Activated CD4-positive, alpha-beta T cell treated with anti-CD3 and anti-CD28 coated beads, Interleukin-2, amount 50 U/mL, for 16 hours (primary cell): ENCODE measurements around the gene SBDS.
A peak's percentile ranks its signal among the peaks of the same experiment; 100 is the strongest.
"Not testable (repeated sequence)": the region's sequence is repeated elsewhere in the genome, so short reads cannot be mapped to it uniquely, and the experiment has no call there.

Experiments
- DNase-seq: peaks from one replicate; pipeline ENCODE4 v3.0.0-alpha.2; 2020

Gene SBDS

DNA sequence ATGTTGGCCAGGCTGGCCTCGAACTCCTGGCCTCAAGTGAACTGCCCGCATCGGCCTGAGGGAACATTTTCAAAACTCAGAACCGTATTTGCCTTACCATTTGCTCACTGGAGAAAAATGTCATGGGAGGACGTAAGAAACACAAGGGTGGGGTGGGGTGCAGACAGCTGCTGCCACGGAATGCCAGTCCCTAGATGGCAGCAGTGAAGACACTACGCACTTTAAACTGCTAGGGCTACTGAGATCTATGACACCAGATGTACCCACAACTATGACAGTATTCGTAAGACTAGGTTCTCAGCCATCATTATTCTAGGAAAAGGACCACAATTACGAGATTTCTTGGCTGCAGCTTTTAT, 716 bp downstream of the SBDS start:
- peak; percentile 66 for DNase-seq

DNA sequence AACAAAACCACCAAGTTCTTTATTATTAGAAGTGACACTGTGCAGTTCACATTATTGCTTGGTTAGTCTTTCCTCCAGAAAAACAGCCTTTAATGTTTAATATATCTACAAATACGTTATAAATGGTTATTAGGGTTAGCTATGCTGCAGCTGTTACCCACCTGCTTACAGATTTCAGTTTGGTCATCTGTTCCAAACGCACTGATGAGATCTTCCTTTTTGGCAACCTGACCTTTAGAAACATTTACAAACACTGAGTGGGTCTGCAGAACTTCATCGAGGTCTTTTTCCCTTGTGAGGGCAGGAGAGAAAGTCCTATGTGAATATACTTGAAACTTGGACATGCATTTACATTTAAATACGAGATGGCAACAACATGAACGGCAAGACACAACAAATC, 1.3 kb downstream of the SBDS start:
- DNase-seq, result not testable (repeated sequence)

DNA sequence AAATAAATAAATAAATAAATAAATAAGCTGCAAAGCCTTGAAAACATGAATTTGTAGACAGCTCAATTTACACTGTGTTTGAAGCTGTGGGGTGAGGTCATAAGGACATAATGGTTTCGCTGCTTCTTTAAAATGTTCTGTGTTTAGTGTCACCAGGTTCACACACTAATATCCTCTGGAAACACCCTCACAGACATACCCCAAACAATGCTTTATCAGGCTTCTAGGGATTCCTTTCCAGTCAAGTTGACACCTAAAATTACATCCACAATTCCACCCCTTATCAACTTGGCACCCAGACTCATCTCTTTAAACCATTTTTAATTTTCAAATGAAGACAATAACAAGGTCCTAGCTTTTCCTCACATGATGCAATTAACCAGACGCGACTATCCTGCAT, 5.8 kb downstream of the SBDS start:
- DNase-seq, result not testable (repeated sequence)

DNA sequence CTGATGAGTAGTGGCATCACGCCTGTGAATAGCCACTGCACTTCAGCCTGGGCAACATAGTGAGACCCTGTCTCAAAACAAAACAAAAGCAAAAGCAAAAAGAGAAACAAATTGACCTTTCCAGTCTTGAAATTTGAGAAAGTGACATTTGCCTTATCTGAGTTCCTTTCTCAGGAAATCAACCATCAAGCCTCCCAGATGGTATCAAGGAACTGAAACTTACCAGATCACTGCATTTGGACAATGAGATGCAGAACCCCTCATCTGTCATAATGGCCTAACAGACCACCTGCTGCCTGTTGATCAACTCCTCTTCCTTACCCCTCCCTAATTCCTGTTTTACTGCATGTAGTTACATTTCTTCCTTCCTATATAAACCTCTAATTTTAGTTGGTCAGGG, 15.1 kb downstream of the SBDS start:
- not testable (repeated sequence) for DNase-seq

DNA sequence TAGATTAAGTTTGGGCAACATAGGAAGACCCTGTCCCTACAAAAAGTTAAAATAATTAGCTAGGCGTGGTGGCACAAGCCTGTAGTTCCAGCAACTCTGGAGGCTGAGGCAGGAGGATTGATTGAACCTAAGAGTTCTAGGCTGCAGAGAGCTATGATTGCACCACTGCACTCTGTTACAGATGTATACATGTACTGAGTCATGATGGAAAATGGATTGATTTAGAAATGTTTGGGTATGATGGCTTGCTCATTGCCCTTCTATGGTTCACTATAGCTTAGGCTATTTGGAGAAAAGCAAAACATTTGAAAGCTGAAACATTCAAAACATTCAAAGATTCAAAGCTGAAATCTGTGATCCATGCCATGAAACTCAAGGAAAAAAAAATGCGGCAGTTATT, 16.4 kb downstream of the SBDS start:
- not testable (repeated sequence) for DNase-seq

DNA sequence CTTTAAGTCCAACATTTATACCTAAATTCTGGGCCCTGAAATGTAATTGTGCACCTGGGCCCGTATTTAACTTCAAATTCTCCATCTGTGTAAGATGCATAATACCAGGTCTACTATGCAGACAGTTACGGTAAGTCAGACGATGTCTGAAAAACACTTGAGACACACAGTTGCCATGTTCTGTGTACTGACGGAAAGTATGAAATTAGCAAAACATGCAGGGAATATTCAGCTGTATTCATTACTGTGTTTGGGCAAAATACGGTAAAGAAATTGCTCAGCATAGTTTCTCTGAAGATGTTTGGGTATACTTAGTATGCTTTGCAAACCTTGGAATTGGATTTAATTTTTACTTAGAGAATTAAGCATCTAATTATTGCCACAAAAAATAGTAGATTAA, 17.1 kb downstream of the SBDS start:
- not testable (repeated sequence) for DNase-seq

DNA sequence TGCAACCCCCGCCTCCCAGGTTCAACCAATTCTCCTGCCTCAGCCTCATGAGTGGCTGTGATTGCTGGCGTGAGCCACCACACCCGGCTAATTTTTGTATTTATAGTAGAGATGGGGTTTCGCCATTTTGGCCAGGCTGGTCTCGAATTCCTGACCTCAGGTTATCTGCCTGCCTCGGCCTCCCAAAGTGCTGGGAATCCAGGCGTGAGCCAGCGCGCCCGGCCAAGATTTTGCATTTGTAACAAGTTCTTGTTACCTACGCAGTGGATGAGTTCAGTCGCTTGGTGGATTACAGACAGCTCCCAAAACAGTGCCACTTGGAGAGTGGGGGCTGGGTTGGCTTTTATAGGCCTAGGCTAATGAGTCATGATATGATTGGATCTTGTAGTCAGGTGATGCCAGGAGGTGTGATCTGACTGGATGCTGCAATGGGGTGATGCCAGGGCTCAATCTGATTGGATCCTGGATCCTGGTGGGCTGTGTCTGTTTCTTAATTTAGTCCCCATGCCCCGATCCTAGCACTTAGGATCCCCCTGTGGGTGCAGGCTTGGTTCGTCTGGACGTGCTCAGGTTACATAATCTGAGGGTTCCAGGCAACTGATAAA, 20.3 kb downstream of the SBDS start:
- DNase-seq, result no peak

DNA sequence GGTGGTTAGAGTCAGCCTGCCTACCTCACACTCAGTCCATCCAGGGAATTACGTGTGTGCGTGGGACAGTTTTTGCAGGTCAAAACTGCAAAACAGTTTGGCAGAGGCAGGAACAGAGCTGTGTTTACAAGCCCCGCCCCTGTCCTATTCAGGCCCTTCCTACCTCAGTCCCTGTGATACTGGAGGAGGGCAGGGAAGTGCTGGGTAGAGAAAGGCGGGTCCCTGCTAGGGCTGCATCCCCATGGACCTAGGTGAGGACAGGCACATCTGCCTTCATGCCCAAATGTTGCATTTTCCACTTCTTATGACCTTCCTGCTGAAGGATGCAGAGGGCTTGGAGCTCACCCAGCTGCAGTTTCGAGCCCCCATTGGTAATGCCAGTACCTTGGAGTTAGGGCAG, 25.1 kb downstream of the SBDS start:
- no peak for DNase-seq

DNA sequence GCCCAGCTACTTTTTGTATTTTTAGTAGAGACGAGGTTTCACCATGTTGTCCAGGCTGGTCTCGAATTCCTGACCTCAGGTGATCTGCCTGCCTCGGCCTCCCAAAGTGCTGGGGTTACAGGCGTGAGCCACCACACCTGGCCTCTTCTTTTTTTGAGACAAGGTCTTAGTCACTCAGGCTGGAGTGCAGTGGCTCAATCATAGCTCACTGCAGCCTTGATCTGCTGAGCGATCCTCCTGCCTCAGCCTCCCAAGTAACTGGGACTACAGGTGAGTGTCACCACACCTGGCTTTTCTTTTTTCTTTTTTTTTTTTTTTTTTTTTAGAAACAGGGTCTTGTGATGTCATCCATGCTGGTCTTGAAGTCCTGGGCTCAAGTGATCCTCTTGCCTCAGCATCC, 26.4 kb downstream of the SBDS start:
- not testable (repeated sequence) for DNase-seq

DNA sequence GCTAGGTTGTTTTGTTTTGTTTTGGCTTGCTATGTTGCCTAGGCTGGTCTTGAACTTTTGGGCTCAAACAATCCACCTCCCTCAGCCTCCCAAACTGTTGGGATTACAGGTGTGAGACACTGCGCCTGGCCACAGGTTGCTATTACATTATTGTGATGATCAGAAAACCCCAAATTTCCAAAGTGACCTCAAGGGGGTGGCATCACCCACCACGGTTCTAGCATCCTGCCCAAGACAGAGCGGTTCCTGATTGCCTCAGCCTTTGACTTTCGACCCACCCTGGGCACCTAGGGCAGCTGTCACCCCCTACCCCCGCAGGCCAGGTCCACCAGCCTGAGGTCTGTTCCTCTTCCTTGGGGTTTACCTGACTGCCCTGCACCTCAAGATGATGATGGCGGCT, 28.4 kb downstream of the SBDS start:
- no peak for DNase-seq

DNA sequence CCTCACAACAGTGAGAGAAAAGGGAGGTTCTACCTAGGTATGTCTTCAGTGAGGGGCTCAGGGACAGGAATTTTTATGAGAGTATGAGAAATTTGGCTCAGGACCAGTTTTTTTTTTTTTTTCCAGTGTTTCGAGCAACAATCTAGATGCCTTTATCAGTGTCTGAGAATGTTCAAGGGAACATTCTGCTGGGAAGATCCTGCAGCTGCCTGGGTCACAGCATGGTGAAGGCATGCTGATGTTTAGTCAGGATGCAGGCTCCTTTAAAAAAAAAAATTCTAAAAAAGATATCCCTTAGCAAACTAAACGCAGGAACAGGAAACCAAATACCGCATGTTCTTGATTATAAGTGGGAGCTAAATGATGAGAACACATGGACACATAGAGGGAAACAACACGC, 31.0 kb downstream of the SBDS start:
- no peak for DNase-seq

DNA sequence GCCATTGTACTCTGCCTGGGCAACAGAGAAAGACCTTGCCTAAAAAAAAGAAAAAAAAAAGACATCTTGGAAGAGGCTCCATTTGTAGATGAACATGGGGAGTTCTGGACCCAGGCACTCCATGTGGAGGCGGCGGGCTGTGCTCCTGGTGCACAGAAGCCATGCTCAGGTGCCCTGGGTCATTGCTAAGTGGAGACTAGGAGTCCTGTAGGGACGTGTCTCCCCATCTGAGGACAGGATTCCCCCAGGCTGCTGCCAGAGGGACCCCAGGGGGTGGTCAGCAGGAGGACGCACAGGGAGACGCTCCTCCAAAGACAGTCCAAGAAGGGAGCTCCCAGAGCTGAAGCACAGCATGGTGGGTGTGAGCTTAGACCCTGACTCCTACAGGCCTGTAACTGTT, 34.3 kb downstream of the SBDS start:
- DNase-seq, result no peak

DNA sequence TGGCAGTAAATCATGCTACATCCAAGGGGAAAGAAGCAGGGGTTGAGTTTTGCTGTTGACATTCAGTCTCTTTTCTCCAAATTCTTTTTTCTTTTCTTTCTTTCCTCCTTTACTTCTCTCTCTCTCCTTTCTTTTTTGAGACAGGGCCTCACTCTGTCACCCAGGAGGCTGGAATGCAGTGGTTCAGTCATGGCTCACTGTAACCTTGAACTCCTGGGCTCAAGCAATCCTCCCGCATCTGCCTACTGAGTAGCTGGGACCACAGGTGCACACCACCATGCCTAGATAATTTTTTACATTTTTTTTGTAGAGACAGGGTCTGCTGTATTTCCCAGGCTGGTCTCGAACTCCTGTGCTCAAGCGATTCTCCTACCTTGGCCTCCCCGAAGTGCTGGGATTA, 35.2 kb downstream of the SBDS start:
- DNase-seq, result no peak

DNA sequence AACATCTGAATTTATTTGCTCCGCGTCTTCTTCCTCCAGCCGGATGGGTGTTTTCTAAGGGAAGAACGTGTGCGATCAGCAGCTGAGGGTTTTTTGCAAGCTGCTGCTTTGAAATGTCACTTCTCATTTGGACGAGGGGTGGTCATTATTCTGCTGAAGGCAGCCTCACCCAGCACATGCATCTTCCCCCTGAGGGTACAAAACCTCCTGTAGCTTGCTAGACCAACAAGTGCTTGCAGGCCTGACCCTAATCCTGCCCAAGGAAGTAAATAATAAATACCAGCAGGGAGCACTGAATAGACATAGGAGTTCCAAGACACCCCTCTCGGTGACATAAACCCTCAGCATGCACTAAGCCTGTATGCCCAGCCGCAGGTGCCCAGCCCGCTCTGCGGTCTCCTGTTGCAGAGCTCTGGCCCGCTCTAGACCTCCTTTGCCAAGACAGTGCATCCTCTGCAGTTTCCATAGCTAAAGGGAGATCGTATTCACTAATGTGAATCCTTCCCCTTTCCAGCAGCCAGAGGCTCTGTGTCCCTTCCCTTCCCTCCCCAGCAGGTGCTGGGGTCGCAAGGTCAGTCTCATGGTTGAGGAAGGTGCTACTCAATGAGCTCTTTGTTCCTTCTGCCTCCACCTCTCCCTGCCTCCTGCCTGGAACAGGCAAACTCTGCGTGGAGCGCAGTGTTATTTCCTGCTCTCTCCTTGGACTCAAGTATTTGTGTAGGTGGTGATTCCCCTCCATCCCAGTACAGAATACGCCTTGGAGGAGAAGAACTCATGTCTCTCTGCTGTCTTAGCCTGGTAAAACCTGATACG, 36.6 kb downstream of the SBDS start:
- DNase-seq, result no peak

DNA sequence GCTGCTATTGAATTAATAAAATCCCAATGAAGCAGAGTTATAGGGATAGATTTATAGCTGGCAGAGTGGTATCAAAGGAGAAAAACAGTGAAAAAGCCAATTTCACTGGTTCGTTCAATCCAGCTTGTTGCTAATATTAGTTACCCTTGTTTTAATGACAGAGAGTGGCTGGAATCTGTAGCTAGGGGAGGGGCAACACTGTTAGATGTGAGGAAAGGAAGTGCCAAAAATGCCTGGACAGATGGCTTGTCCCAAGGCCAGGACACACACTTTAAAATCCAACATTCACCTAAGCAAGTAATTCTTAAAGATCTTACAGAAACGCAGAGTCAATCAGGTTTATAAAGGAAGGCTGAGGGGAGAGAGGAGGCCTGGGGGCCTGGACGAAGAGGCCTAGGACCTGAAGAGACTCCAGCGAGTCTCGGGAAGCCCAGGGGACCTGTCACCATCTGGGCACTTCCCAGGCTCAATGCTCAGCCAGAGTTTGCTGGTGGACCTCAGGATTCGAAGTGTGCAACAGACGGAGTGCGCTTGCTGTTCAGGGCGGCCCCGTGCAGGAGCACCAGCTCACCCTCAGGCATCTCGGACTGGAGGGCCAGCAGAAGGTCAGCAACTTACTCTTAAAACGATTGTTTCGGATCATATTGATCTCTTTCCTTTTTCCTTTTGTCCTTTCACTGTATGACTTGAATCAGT, 37.6 kb downstream of the SBDS start:
- DNase-seq, result no peak

DNA sequence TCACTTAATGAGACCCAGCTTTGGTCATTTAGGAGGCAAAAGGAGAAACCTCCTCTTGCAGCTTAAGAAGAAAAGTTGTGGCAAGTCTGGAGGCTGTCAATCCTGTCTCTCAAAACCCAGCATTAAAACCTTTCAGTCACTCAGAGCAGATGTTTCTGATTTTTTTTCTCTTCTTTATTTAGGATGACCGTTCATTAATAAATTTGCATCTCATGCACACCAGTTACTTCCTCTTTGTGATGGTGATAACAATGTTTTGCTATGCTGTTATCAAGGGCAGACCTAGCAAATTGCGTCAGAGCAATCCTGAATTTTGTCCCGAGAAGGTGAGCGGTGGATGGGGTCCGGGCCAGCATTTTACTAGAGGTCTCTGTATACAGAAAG, 42.4 kb downstream of the SBDS start:
- no peak for DNase-seq

DNA sequence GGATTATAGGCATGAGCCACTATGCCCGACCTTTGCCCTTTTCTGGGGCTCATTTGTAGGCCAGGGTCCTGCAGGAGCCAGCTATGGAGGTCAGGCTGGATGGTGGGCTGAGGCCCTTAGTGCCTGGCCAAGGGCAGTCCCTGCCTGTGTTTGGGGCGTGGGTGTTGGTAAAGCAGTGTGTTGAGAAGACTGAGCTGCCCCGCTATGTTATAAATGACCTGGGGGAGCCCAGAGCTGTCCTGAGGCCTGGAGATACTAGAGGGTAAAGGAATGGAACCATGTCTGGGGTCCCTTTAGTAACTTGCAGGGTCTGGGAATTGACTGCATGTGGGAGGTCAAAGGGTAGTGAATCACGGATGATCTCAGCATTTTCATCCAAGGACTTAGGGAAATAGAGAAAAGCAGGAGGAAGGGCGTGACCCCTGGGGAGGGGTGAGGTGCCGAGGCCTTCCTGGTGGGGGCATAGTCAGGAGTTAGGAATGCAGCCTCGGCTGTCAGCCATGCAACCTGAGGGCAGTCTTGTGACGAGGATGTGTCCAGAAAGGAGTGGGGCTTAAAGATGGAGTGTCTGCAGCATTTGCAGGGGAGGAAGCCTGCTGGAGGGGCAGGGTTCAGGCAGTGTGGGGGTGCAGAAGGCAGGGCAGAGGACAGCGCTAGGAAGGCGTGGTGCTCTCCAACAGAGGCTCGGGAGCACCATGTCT, 42.9 kb downstream of the SBDS start:
- no peak for DNase-seq

DNA sequence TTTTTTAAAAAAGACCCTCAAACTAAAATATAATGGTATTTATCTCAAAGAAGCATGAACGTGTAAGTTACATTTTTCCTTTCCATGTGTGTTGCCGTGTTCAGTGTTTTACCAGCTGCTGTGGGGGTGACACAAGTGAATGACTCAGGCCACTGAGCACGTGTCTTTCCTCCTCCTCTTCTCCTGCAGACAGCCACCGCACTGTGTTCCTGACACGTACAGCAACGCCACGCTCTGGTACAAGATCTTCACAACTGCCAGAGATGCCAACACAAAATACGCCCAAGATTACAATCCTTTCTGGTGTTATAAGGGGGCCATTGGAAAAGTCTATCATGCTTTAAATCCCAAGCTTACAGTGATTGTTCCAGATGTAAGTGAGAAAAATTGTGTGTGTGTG, 44.6 kb downstream of the SBDS start:
- no peak for DNase-seq

DNA sequence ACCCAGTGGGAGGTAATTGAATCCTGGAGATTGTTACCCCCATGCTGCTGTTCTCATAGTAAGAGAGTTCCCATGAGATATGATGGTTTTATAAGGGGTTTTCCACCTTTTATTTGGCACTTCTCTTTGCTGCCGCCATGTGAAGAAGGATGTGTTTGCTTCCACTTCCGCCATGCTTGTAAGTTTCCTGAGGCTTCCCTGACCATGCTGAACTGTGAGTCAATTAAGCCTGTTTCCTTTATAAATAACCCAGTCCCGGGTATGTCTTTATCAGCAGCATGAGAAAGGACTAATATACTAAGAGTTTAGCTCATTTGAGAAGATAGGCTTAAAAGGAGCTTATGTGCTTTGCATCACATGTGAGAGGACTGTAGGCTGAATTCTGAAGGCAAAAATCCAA, 45.1 kb downstream of the SBDS start:
- no peak for DNase-seq

DNA sequence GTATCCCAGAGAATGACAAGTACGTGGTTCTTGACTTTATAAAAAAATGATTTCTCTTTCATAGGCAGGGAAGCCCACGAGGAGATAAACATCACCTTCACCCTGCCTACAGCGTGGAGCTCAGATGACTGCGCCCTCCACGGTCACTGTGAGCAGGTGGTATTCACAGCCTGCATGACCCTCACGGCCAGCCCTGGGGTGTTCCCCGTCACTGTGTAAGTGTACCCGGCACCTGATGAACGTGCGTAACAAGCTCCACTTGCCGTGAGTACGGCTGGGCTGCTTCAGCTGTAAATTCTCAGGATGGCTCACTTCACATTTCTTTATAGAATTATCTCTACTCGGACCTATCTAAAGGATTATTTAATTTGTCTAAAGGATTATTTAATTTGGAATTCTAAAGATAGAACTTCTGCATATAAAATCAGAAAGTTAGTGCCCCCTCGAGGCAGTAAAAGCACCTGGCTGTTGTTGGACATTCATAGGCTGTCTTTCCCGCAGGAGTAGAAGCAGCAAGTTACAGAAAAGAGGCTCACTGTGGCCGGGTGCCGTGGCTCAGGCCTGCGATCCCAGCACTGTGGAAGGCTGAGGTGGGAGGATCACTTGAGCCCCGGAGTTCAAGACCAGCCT, 46.8 kb downstream of the SBDS start:
- no peak for DNase-seq

DNA sequence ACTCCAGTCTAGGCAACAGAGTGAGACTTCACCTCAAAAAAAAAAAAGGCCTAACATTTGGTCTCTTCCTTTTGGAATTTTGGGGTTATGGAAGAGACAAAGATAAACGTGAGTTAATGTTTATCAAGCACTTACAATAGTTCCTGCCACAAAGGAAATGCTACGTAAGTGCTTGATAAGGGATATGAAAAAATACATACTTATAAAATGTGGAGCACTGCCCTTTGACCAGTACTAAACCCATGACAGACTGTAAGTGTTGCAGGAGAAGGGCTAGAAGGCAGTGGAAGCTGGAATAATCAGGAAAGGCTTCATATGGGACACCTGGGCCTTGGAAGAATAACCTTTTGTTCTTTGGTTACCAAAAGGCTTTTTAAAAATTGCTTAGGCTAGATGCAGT, 48.8 kb downstream of the SBDS start:
- DNase-seq, result no peak

DNA sequence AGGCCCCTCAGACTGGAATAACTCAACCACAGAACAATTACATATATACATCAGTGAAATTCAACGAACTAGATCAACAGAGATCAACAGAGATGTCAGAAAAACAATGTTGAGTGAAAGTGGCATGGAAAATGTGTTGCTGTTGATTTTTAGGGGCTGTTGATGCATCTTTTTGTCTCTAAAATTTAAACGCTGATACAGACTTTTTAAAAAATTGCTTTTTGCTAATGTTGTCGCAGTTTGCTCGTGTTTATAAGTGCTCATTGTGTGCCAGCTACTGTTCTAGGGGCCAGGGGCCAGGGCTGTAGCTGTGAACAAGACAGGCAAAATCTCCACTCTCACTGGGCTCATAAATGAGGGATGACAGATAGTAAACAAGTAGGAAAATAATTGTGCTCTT, 56.1 kb downstream of the SBDS start:
- DNase-seq, result no peak

DNA sequence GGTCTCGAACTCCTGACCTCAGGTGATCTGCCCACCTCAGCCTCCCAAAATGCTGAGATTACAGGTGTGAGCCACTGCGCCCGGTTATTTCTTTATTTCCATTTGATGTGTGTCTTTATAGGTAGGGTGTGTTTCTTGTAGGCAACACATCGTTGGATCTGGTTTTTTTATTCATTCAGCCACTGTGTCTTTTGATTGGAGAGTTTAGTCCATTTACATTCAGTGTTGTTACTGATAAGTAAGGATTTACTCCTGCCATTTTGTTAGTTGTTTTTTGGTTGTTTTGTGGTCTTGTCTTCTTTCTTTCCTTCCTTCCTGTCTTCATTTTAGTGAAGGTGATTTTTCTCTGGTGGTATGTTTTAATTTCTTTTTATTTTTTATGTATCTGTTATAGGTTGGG, 57.4 kb downstream of the SBDS start:
- DNase-seq, result no peak
